T-helper 1 cell (primary cell): ENCODE measurements around the gene COA6.

Experiments
- DNase-seq, 5 donors: peaks; one replicate each; pipeline ENCODE4 v3.0.0-alpha.2; 2012 to 2020

The COA6 gene

DNA sequence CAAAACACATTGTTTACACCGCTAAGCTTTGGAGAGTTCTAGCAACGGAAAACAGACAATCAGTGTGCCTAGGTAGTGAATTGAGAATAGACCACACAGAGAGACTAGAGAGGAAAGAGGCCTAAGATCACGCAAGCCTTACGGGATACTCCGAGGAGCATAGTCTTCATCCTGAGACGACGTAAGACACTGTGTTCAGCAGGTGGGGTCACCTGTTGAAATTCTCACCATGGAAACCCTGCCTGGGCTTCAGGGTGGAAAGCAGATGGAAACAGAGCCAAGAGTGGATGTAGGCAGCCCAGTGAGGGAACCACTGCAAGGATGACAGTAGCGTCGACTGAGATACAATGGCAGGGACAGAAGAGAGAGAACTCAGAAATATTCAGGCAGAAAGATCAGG lies 40.2 kb downstream of the COA6 start:
- DNase-seq = no peak

DNA sequence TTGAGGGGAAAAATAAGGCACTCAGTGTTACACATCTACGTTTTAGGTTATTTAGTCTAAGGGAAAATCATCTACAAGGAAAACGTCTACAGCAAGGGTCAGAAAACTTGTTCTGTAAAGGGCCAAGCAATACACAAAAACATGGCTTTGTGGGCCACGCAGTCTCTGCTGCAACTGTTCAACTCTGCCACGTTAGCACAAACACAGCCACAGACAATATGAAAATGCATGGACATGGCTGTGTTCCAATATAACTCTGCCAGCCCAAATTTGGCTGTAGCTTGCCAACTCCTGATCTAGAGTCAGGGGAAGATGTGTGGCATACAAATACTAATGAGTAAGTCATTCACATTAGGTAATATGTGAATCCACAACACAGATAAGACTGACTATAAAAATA lies 40.7 kb downstream of the COA6 start:
- DNase-seq = no peak

DNA sequence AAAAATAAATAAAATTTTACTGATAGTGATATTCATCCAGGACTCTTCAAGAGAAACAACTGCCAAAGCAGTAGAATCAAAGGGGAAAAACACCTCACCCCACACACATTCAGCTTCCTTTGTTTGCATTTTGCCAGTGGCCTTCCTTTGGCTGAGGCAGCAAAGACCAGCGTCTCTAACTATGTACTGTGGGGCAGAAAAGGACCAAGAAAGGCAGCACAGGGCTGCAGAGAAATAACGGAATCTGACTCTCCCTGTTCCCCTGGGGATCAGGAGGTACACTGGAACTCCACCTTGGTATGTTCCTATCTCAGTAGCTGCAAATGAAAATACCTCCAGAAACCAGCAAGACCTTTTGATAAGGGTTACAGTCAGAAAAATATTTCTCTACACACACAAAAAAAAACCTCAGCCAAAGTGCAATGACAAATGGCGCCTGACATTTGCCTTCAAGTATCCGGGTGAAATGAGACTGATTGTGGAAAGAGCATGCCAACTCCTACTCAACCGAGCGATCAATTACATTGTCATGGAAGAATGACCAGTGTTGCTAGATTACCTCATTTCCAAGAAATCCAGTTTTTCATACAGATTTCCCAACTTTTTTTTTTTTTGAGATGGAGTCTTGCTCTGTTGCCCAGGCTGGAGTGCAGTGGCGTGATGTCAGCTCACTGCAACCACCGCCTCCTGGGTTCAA lies 54.8 kb downstream of the COA6 start:
- DNase-seq = no peak

GRCh38 chr1:234429434-234429806 lies 56.2 kb downstream of the COA6 start:
- DNase-seq = no peak

DNA sequence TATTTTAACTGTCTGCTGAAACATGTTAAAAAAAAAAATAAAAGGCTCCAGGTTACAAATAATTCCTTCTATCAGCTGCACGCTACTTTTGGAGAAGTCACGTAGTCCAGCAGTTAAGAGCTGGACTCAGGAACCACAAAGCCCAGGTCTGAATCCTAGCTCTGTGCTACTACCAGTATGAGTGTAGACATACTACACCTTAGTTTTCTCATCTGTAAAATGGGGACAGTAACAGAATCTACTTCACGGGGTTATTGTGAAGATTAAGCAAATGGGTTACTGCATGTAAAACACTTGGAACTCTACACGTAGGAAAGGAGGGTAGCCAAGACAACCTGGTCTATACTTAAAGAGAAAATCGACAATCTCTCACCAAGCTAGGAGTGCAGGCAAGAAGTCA lies 57.4 kb downstream of the COA6 start:
- no peak for DNase-seq

- no peak for DNase-seq
Observed at GRCh38 chr1:234431255-234431654, 58.0 kb downstream of the COA6 start.

DNA sequence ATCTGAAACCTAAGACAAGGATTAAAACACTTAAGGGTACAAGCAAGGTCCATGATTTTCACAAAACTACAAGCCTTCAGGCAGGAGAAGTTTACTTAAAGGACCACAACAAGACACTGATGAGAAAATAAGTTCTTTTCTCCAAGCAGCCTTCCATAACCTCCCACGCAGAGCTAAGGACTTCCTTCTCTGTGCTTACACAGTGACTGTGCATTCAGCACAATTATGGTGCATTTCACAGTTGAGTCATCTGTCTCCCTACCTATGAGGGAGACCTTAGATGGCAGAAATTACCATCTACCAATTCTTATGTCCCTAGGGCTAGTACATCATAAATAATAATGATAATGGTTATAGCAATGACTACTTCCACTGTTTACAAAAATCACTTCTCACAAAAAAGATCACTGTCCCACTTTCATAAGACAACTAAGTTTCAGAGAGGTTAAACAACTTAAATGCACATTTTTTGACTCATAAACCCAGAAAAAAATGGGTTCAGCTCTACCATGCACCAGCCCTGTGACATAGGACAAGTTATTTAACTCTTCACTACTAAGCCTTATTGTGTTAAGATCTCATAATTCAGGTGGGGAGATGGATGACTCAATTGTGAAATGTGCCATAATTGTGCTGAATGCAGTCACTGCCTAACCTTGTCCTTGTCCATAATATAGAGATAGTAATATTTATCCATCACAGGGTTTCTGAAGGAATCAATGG lies 60.5 kb downstream of the COA6 start:
- DNase-seq = no peak
